Prostate gland (tissue), 2 donors: Measurements from ENCODE around the gene INPP5B. TPM values are rescaled to one million over a fixed set of nuclear protein-coding genes. Genes with fewer than 3 reads are reported as not detected.
A peak's percentile ranks its signal among the peaks of the same experiment; 100 is the strongest.

Experiments used
- DNase-seq: peaks from one replicate; pipeline ENCODE4 v3.0.0-alpha.2; 2019; ENCODE audit warnings: low spot score
- H3K27ac ChIP-seq, 2 donors: fragments of 200-600 bp; sonication (generic); 2 replicates each; pipeline ENCODE4 v1.5.1; 2017 to 2019
- H3K27me3 ChIP-seq: fragments of 200-600 bp; sonication (generic); replicated peaks from 2 replicates; pipeline ENCODE4 v1.5.1; 2019; ENCODE audit not compliant: insufficient read depth
- H3K36me3 ChIP-seq, 2 donors: fragments of 200-600 bp; sonication (generic); 1 replicate in 1 of 2; 2 replicates in 1 of 2; pipeline versions ENCODE4 v1.5.1 to v1.8.1; 2017 to 2019
- H3K4me1 ChIP-seq: fragments of 200-600 bp; sonication (generic); replicated peaks from 2 replicates; pipeline ENCODE4 v1.5.1; 2019
- H3K4me3 ChIP-seq, 2 donors: fragments of 200-600 bp; sonication (generic); 2 replicates each; pipeline ENCODE4 v1.5.1; 2017 to 2019
- H3K9me3 ChIP-seq: fragments of 200-600 bp; sonication (generic); 2 replicates; pipeline ENCODE4 v1.5.1; 2017
- CTCF ChIP-seq, 4 experiments: fragments of 200-600 bp in 2 of 4; fragments of 450-650 bp in 2 of 4; sonication (generic) in 2 of 4; IDR thresholded peaks; 1 replicate in 3 of 4; 2 replicates in 1 of 4; pipeline ENCODE4 v1.5.1; 2016 to 2019; ENCODE audit warnings: antibody characterized with exemption in 4 of 4, mild to moderate bottlenecking in 2 of 4, moderate library complexity in 2 of 4
- POLR2A ChIP-seq: fragments of 450-650 bp; IDR thresholded peaks from one replicate; pipeline ENCODE4 v1.6.1; 2016; ENCODE audit warnings: antibody characterized with exemption, mild to moderate bottlenecking
- POLR2AphosphoS5 ChIP-seq: sonication (generic); formaldehyde crosslinking; IDR thresholded peaks from one replicate; pipeline ENCODE4 v1.6.1; 2017; ENCODE audit warnings: antibody characterized with exemption
- WGBS: methylation state at CpG from one replicate; pipeline ENCODE4 v1.1.5; 2018; 5-methylcytosine and 5-hydroxymethylcytosine counted together
- intact Hi-C: fragments of 100-400 bp; cut with DNase I; formaldehyde crosslinking; loops from one replicate; pipeline ENCODE4 v1.14.2; 2022
- total RNA-seq, 2 donors: library from RNA; depleted of rRNA; stranded (reverse); fragments of >200 nt; gene quantifications; one replicate each; pipeline ENCODE4 v1.1.0, GENCODE V29; 2016

INPP5B gene
- total RNA-seq, 2 donors from 2014 or later, result 12.8 to 20.8 TPM

- no peak for DNase-seq
- Histone ChIP-seq H3K36me3 (no peaks in the 10 kb centered on the region), H3K4me1 (no peaks in the 10 kb centered on the region), H3K27me3 (no peaks in the 10 kb centered on the region), H3K4me3 (no peak overlapping the region), H3K27ac (no peak overlapping the region), H3K9me3 (no peaks in the 10 kb centered on the region)
- TF ChIP-seq POLR2AphosphoS5, result no peak
- no peak for TF ChIP-seq CTCF (IDR thresholded peaks at IDR 0.05)
- TF ChIP-seq POLR2A, result no peak
- intact Hi-C loops, result no loop called here
These were observed 2.0 kb upstream of the INPP5B start for GRCh38 chr1:37948841-37949240.

- Histone ChIP-seq H3K4me3 (no peak overlapping the region), H3K9me3 (no peaks in the 10 kb centered on the region), H3K36me3 (no peaks in the 10 kb centered on the region), H3K4me1 (no peaks in the 10 kb centered on the region), H3K27me3 (no peaks in the 10 kb centered on the region), H3K27ac (no peak overlapping the region)
- WGBS, result 43% methylated on average over 2 of the region's 2 CpGs
- intact Hi-C loops, result no loop called here
- DNase-seq, result no peak
- no peak for TF ChIP-seq CTCF (IDR thresholded peaks at IDR 0.05)
- no peak for TF ChIP-seq POLR2AphosphoS5
- TF ChIP-seq POLR2A, result no peak
These were observed 1.3 kb upstream of the INPP5B start for GRCh38 chr1:37948166-37948565.

DNA sequence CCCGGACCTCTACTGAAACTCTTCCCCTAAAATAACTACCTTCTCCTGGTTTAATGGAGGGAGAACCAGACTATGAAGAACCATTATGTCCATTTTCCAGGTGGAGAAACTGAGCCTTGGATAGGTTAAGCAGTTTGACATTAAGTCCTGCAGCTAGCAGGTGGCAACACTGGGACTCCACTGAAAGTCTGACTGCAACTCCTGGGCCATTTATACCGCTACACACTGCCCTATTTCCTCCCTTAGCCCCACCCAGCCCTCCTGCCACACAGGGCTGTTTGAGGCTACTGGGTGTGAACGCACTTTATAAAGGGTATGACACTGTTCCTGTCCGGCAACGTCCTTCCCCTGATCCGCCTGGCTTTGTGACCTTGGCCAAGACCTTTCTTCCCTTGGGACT lies 511 bp upstream of the INPP5B start:
- Histone ChIP-seq H3K9me3 (no peaks in the 10 kb centered on the region), H3K27me3 (no peaks in the 10 kb centered on the region), H3K27ac (no peak overlapping the region), H3K4me1 (no peaks in the 10 kb centered on the region), H3K36me3 (no peaks in the 10 kb centered on the region), H3K4me3 (no peak overlapping the region)
- TF ChIP-seq POLR2AphosphoS5 (no peak), POLR2A (no peak), CTCF (IDR thresholded peaks at IDR 0.05) (no peak)
- intact Hi-C loops, result no loop called here
- no peak for DNase-seq
- WGBS, result 65% methylated on average over 6 of the region's 6 CpGs

- TF ChIP-seq POLR2AphosphoS5, result no peak
- TF ChIP-seq CTCF (IDR thresholded peaks at IDR 0.05), result no peak
- no peak for TF ChIP-seq POLR2A
- peak; percentile 5 for DNase-seq
- no peaks in the 10 kb centered on the region for H3K4me1 ChIP-seq
- H3K36me3 ChIP-seq, result no peaks in the 10 kb centered on the region
- no peaks in the 10 kb centered on the region for H3K9me3 ChIP-seq
- H3K27me3 ChIP-seq, result no peaks in the 10 kb centered on the region
- peak overlapping the region; percentile 69 to 71 for H3K27ac ChIP-seq
- intact Hi-C loops, result no loop called here
- H3K4me3 ChIP-seq, result peak overlapping the region; percentile 32 to 35
- whole genome bisulfite sequencing, result 62% methylated on average over 23 of the region's 23 CpGs
These were observed 830 bp downstream of the INPP5B start for GRCh38 chr1:37945743-37946702.

GRCh38 chr1:37945251-37945650 lies 1.6 kb downstream of the INPP5B start:
- WGBS, result 80% methylated on average over 5 of the region's 5 CpGs
- DNase-seq, result no peak
- intact Hi-C loops, result no loop called here

More at GRCh38 chr1:37945251-37945650, 1.6 kb downstream of the INPP5B start:
- Histone ChIP-seq H3K4me1 (no peaks in the 10 kb centered on the region), H3K27ac (no peak overlapping the region), H3K9me3 (no peaks in the 10 kb centered on the region), H3K4me3 (no peak overlapping the region), H3K36me3 (no peaks in the 10 kb centered on the region), H3K27me3 (no peaks in the 10 kb centered on the region)
- TF ChIP-seq POLR2A (no peak), CTCF (IDR thresholded peaks at IDR 0.05) (no peak)
